ENCODE results near the gene TRMT2B. TPM values are rescaled to one million over a fixed set of nuclear protein-coding genes. Genes with fewer than 3 reads are reported as not detected.

The TRMT2B gene
- total RNA-seq, 1 donor from 2014 or later: 5.0 TPM

DNA sequence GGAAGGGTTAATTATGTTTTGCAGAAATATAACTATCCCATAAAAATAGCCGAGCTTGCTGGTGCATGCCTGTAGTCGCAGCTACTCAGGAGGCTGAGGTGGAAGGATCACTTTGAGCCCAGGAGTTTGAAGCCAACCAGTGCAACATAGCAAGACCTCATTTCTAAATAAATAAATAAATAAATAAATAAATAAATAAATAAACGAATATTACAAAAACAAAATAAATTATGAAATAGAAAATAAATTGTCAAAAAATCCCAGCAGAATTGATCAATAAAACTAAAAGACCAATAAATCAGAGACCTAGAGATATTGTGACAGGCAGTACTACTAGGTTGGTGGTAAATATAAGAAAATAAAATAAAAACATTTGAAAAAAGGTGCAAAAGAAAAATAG lies 89.1 kb downstream of the TRMT2B start:
- DNase-seq (ENCODE audit: low read depth): no peak
- no peak overlapping the region for H3K4me3 ChIP-seq (ENCODE audit: low read depth, low read length)
- TF ChIP-seq, protein P1, sequence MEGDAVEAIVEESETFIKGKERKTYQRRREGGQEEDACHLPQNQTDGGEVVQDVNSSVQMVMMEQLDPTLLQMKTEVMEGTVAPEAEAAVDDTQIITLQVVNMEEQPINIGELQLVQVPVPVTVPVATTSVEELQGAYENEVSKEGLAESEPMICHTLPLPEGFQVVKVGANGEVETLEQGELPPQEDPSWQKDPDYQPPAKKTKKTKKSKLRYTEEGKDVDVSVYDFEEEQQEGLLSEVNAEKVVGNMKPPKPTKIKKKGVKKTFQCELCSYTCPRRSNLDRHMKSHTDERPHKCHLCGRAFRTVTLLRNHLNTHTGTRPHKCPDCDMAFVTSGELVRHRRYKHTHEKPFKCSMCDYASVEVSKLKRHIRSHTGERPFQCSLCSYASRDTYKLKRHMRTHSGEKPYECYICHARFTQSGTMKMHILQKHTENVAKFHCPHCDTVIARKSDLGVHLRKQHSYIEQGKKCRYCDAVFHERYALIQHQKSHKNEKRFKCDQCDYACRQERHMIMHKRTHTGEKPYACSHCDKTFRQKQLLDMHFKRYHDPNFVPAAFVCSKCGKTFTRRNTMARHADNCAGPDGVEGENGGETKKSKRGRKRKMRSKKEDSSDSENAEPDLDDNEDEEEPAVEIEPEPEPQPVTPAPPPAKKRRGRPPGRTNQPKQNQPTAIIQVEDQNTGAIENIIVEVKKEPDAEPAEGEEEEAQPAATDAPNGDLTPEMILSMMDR (conservative IDR thresholded peaks at IDR 0.05; ENCODE audit: low read depth, low read length): no peak

Other genes with a start within 250 kb of the TRMT2B start
- 19.8 and 37.4 TPM in 2 replicates for gene CSTF2, start 231.7 kb downstream of the TRMT2B start, total RNA-seq
- gene NOX1, start 177.8 kb downstream of the TRMT2B start, total RNA-seq: not detected in 2 replicates
- not detected in 2 replicates for gene XKRX, start 123.2 kb downstream of the TRMT2B start, total RNA-seq
- not detected in 2 replicates for gene ARL13A, start 82.4 kb downstream of the TRMT2B start, total RNA-seq
- 0.29 and 1.0 TPM in 2 replicates for gene TMEM35A, start 26.8 kb upstream of the TRMT2B start, total RNA-seq
- gene CENPI, start 46.1 kb upstream of the TRMT2B start, total RNA-seq: 20.4 and 27.9 TPM in 2 replicates
- 0.22 and 0.86 TPM in 2 replicates for gene DRP2, start 167.7 kb upstream of the TRMT2B start, total RNA-seq
- 0.36 and 1.3 TPM in 2 replicates for gene TAF7L, start 239.2 kb upstream of the TRMT2B start, total RNA-seq

All from epithelial cell of proximal tubule (primary cell).